ENCODE data around the gene DDHD1.

Gene DDHD1

DNA sequence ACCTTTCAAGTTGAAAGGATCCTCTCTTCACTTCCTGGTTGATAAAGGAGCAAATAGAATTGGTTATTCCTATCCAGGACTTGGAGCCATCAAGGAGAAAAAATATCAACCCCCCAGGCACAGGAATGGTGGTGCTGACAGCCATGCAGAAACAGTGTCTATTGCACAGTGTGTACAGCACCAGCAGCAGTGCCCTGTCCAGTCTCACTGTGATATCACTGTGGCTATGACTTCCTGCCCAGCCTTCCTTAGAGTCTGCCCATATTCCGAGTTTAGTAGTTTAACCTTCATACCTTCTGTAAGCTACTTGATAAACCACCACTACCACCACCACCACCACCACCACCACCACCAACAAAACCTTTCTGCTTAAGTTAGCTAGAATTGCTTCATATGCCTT lies 157.1 kb downstream of the DDHD1 start:
- TF ChIP-seq CTCF (IDR thresholded peaks at IDR 0.05; ENCODE audit: low read depth, low read length, missing control alignments), result no peak
- DNase-seq (ENCODE audit: low read depth), result no peak
- no peak overlapping the region for H3K4me3 ChIP-seq (ENCODE audit: low read depth, low read length)
- in situ Hi-C loops (cut with HindIII; ENCODE audit: low sequenced_read_pairs), result no loop called here

DNA sequence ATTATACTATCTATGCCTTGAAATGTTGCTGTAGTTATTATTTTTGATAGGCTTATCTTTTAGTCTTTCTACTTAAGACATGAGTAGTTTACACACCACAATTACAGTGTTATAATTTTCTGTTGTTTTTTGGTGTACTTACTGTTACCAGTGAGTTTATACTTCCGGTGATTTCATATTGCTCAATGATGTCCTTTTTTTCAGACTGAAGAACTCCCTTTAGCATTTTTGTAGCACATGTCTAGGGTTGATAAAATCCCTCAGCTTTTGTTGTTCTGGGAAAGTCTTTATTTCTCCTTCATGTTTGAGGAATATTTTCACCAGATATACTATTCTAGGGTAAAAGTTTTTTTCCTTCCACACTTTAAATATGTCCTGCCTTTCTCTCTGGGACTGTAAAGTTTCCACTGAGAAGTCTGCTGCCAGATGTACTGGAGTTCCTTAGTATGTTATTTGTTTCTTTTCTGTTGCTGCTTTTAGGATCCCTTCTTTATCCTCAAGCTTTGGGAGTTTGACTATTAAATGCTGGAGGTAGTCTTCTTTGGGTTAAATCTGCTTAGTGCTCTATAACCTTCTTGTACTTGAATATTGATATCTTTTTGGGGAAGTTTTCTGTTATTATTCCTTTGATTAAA lies 160.8 kb downstream of the DDHD1 start:
- TF ChIP-seq CTCF (IDR thresholded peaks at IDR 0.05; ENCODE audit: low read depth, low read length, missing control alignments), result no peak
- no peak for DNase-seq (ENCODE audit: low read depth)
- in situ Hi-C loops (cut with HindIII; ENCODE audit: low sequenced_read_pairs), result no loop called here
- no peak overlapping the region for H3K4me3 ChIP-seq (ENCODE audit: low read depth, low read length)

DNA sequence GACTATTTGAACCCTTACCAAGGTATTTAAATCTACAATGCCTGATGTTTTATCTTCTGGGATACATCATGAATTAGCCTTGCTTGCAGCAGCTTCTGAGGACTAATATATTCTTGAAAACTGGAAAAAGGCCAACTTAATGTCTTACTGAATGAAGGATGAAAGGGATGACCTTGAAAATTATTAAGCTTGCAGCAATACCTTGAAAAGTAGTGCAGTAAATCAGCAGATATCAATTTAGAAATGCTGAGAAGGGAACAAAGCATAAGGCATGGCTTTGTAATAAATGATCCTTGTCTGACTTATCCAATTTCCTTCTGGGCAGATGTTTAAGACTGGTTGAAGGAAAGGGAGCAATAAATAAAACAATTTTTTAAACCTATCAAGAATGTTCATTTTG lies 165.0 kb downstream of the DDHD1 start:
- DNase-seq (ENCODE audit: low read depth), result no peak
- TF ChIP-seq CTCF (IDR thresholded peaks at IDR 0.05; ENCODE audit: low read depth, low read length, missing control alignments), result no peak
- no peak overlapping the region for H3K4me3 ChIP-seq (ENCODE audit: low read depth, low read length)
- in situ Hi-C loops (cut with HindIII; ENCODE audit: low sequenced_read_pairs), result no loop called here

DNA sequence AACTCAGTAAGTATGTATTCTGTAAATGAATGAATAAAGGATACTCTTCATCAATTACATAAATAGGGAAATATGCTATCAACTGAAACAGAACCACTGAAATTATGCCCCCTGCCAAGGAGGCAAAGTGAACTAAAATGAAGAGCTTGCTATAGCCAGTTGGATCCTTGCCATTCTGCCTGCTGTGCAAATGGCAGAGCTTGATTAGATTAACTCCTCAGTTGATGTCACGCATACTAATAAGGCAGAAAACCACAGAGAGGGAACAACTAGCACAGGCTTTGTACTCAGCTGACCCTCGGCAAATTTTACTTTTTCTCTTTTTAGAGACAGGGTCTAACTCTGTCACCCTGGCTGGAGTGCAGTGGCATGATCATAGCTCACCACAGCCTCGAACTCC lies 165.6 kb downstream of the DDHD1 start:
- no peak overlapping the region for H3K4me3 ChIP-seq (ENCODE audit: low read depth, low read length)
- DNase-seq (ENCODE audit: low read depth), result peak; percentile 57
- in situ Hi-C loops (cut with HindIII; ENCODE audit: low sequenced_read_pairs), result no loop called here
- no peak for TF ChIP-seq CTCF (IDR thresholded peaks at IDR 0.05; ENCODE audit: low read depth, low read length, missing control alignments)

DNA sequence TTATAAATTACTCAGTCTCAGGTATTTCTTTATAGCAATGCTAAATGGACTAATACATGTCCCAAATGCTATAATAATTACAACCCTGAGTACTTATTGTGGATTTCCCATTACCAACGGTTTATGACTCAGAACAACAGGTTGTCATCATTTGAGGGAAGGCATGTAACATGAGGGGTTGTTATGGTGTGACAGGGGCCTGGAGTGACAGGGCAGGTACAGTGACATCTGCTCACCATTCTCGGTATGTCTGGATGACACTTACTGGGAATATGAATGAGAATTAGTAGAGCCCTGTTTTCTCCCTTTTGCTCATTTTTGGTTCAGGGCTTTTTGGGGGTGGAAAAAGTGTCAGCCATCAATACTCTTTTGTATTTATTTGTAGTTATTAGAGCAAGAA lies 166.1 kb downstream of the DDHD1 start:
- no peak for TF ChIP-seq CTCF (IDR thresholded peaks at IDR 0.05; ENCODE audit: low read depth, low read length, missing control alignments)
- no peak overlapping the region for H3K4me3 ChIP-seq (ENCODE audit: low read depth, low read length)
- in situ Hi-C loops (cut with HindIII; ENCODE audit: low sequenced_read_pairs), result no loop called here
- no peak for DNase-seq (ENCODE audit: low read depth)
